NCI-H2029 (cell line): Measurements from ENCODE around the gene IFT43.

Experiments used
- DNase-seq: peaks from one replicate; lab custom pipeline; 2025; lab: John Stamatoyannopoulos, UW

Gene IFT43

GRCh38 chr14:76015191-76015590 is 29.6 kb downstream of the IFT43 start:
- no peak for DNase-seq

GRCh38 chr14:76015668-76016067 is 30.1 kb downstream of the IFT43 start:
- no peak for DNase-seq

- no peak for DNase-seq
Observed at GRCh38 chr14:76019676-76020075, 34.1 kb downstream of the IFT43 start.

- DNase-seq = no peak
Observed at GRCh38 chr14:76022991-76023390, 37.4 kb downstream of the IFT43 start.

- DNase-seq = no peak
Observed at GRCh38 chr14:76023757-76024156, 38.2 kb downstream of the IFT43 start.

- DNase-seq = no peak
Observed at GRCh38 chr14:76024211-76024907, 38.8 kb downstream of the IFT43 start.

GRCh38 chr14:76034566-76034965 is 49.0 kb downstream of the IFT43 start:
- no peak for DNase-seq

- DNase-seq = no peak
Observed at GRCh38 chr14:76040704-76041103, 55.1 kb downstream of the IFT43 start.

- no peak for DNase-seq
Observed at GRCh38 chr14:76045773-76046172, 60.2 kb downstream of the IFT43 start.

- no peak for DNase-seq
Observed at GRCh38 chr14:76050250-76050649, 64.7 kb downstream of the IFT43 start.

- no peak for DNase-seq
Observed at GRCh38 chr14:76050797-76051392, 65.3 kb downstream of the IFT43 start.

GRCh38 chr14:76051717-76052465 is 66.3 kb downstream of the IFT43 start:
- no peak for DNase-seq

- DNase-seq = no peak
Observed at GRCh38 chr14:76053572-76054355, 68.2 kb downstream of the IFT43 start.

GRCh38 chr14:76055330-76055729 is 69.8 kb downstream of the IFT43 start:
- DNase-seq = no peak

- no peak for DNase-seq
Observed at GRCh38 chr14:76056128-76056527, 70.6 kb downstream of the IFT43 start.

- no peak for DNase-seq
Observed at GRCh38 chr14:76057914-76058313, 72.4 kb downstream of the IFT43 start.

GRCh38 chr14:76063327-76063726 is 77.8 kb downstream of the IFT43 start:
- DNase-seq = no peak

- no peak for DNase-seq
Observed at GRCh38 chr14:76065519-76065918, 80.0 kb downstream of the IFT43 start.

GRCh38 chr14:76067536-76067935 is 82.0 kb downstream of the IFT43 start:
- no peak for DNase-seq

- no peak for DNase-seq
Observed at GRCh38 chr14:76073717-76074116, 88.2 kb downstream of the IFT43 start.

- no peak for DNase-seq
Observed at GRCh38 chr14:76077340-76077739, 91.8 kb downstream of the IFT43 start.

GRCh38 chr14:76078501-76078900 is 92.9 kb downstream of the IFT43 start:
- DNase-seq = no peak
